GM12878 (cell line): ENCODE results near the gene HIP1. TPM values are rescaled to one million over a fixed set of nuclear protein-coding genes. Genes with fewer than 3 reads are reported as not detected.

ENCODE experiments used
- ATAC-seq: fragments of 200-7000 bp; cut with Tn5 transposase; 3 replicates; pipeline ENCODE4 v1.9.1; 2020; ENCODE audit warnings: mild to moderate bottlenecking, moderate library complexity
- BruUV-seq: library from RNA; stranded (reverse); fragments of 400-500 nt; replicated peaks from 2 replicates; lab custom pipeline; 2021; lab: Mats Ljungman, UMichigan
- CTCF ChIA-PET: fragments of 300-600 bp; sonication (Branson Sonifier 250); formaldehyde crosslinking; extraction: SDS; loops from one replicate; lab custom pipeline; 2021; ENCODE audit warnings: inconsistent platforms; lab: Yijun Ruan, JAX
- POLR2A ChIA-PET: fragments of 350-600 bp; formaldehyde crosslinking; extraction: SDS; loops from one replicate; lab custom pipeline; 2021; ENCODE audit warnings: inconsistent platforms; lab: Charles Lee
- RAD21 ChIA-PET: fragments of 300-600 bp; sonication (Branson Sonifier 250); formaldehyde crosslinking; loops from one replicate; lab custom pipeline; 2023; ENCODE audit warnings: antibody characterized with exemption; ENCODE audit not compliant: unreplicated experiment; lab: Charles Lee
- SMC1A ChIA-PET: fragments of 300-600 bp; sonication (Branson Sonifier 250); formaldehyde crosslinking; loops from one replicate; lab custom pipeline; 2023; ENCODE audit not compliant: unreplicated experiment, uncharacterized antibody; lab: Charles Lee
- DNase-seq: peaks from one replicate; pipeline ENCODE4 v3.0.0-alpha.2; 2011; ENCODE audit warnings: low read depth, low spot score
- FAIRE-seq: peaks from 3 replicates; lab custom pipeline; 2011; peaks lifted over from hg19 to GRCh38; lab: Jason Lieb, UNC
- H2AFZ ChIP-seq: 2 replicates; pipeline ENCODE4 v1.6.0; 2011; ENCODE audit warnings: low read depth, low read length, control low read depth; ENCODE audit not compliant: control insufficient read depth
- H3K27ac ChIP-seq: 2 replicates; pipeline ENCODE4 v1.5.1; 2011; ENCODE audit warnings: control low read depth; ENCODE audit not compliant: control insufficient read depth, insufficient read depth
- H3K27me3 ChIP-seq, 2 experiments: replicated peaks in 1 of 2; 2 replicates each; pipeline versions ENCODE4 v1.6.0 to v1.6.1; 2011; ENCODE audit warnings: low read length in 1 of 2; ENCODE audit not compliant: control insufficient read depth in 2 of 2, insufficient read depth in 2 of 2
- H3K36me3 ChIP-seq, 2 experiments: 2 replicates each; pipeline ENCODE4 v1.5.1; 2011; ENCODE audit warnings: low read length in 1 of 2; ENCODE audit not compliant: control insufficient read depth in 2 of 2, insufficient read depth in 2 of 2
- H3K4me1 ChIP-seq: 2 replicates; pipeline ENCODE4 v1.6.1; 2011; ENCODE audit warnings: mild to moderate bottlenecking, low read length, moderate library complexity, mixed read lengths; ENCODE audit not compliant: control insufficient read depth, insufficient read depth
- H3K4me2 ChIP-seq: 2 replicates; pipeline ENCODE4 v1.6.0; 2011; ENCODE audit warnings: control low read depth; ENCODE audit not compliant: control insufficient read depth, insufficient read depth
- H3K4me3 ChIP-seq: fragments of 200-600 bp; sonication (generic); 2 replicates; pipeline ENCODE4 v1.5.1; 2016
- H3K79me2 ChIP-seq: 2 replicates; pipeline ENCODE4 v1.6.0; 2011; ENCODE audit warnings: low read length; ENCODE audit not compliant: control insufficient read depth, insufficient read depth
- H3K9ac ChIP-seq: 2 replicates; pipeline ENCODE4 v1.8.0; 2011; ENCODE audit warnings: low read length, control low read depth, mixed read lengths; ENCODE audit not compliant: control insufficient read depth, insufficient read depth
- H3K9me3 ChIP-seq: replicated peaks from 3 replicates; pipeline ENCODE4 v1.5.1; 2011; ENCODE audit warnings: mild to moderate bottlenecking, low read length; ENCODE audit not compliant: control insufficient read depth, insufficient read depth
- H4K20me1 ChIP-seq: 2 replicates; pipeline ENCODE4 v1.6.0; 2011; ENCODE audit not compliant: control insufficient read depth, insufficient read depth
- CHD2 ChIP-seq: IDR thresholded peaks from 2 replicates; pipeline ENCODE4 v1.6.1; 2011; ENCODE audit warnings: low read depth, low read length, improper control_type of control experiment, borderline replicate concordance
- ETV6 ChIP-seq, 2 experiments: fragments of 450-650 bp in 1 of 2; IDR thresholded peaks in 1 of 2; conservative IDR thresholded peaks in 1 of 2; 2 replicates each; pipeline ENCODE4 v1.6.1; 2014; ENCODE audit warnings: antibody characterized with exemption in 1 of 2, borderline replicate concordance in 1 of 2, low read depth in 1 of 2, mild to moderate bottlenecking in 1 of 2, moderate library complexity in 1 of 2
- IKZF1 ChIP-seq: fragments of 450-650 bp; conservative IDR thresholded peaks from 2 replicates; pipeline ENCODE4 v1.6.1; 2017; ENCODE audit warnings: antibody characterized with exemption, mild to moderate bottlenecking
- MTA3 ChIP-seq: IDR thresholded peaks from 2 replicates; pipeline ENCODE4 v1.6.1; 2012; ENCODE audit warnings: low read length, inconsistent platforms, borderline replicate concordance
- MYB ChIP-seq: fragments of 150-350 bp; IDR thresholded peaks from 2 replicates; pipeline ENCODE4 v1.6.1; 2014; ENCODE audit warnings: mild to moderate bottlenecking, low read depth, low read length, borderline replicate concordance
- RAD21 ChIP-seq: IDR thresholded peaks from 2 replicates; pipeline ENCODE4 v1.6.1; 2011; ENCODE audit warnings: mild to moderate bottlenecking, low read depth, low read length, moderate library complexity; ENCODE audit not compliant: insufficient read depth
- ZSCAN29 ChIP-seq: fragments of 450-650 bp; IDR thresholded peaks from 2 replicates; pipeline ENCODE4 v1.6.1; 2017; ENCODE audit warnings: mild to moderate bottlenecking, moderate library complexity
- WGBS: methylation state at CpG from one replicate; pipeline ENCODE4 v1.1.6; 2016; ENCODE audit warnings: low lambda C conversion rate; ENCODE audit not compliant: insufficient replicate concordance, insufficient coverage; ENCODE audit errors: missing lambda C conversion rate; 5-methylcytosine and 5-hydroxymethylcytosine counted together
- in situ Hi-C: fragments of 300-500 bp; cut with MboI; formaldehyde crosslinking; loops from 9 replicates; pipeline ENCODE4 v1.14.3; 2018; ENCODE audit warnings: mixed read lengths
- intact Hi-C: fragments of 100-400 bp; cut with micrococcal nuclease; formaldehyde crosslinking; loops from one replicate; pipeline ENCODE4 v1.14.2; 2022; ENCODE audit not compliant: unreplicated experiment
- polyA plus RNA-seq, 11 experiments: library from polyadenylated mRNA; depleted of rRNA in 4 of 11; unstranded in 6 of 11; stranded (reverse) in 5 of 11; fragments of >200 nt; fragmentation: Nextera tagmentation in 4 of 11; fragmentation: Illumina TruSeq in 1 of 11; extraction: Ambion mirVana in 4 of 11; extraction: Trizol in 1 of 11; gene quantifications; 1 replicate in 1 of 11; 2 replicates in 10 of 11; pipeline versions ENCODE4 v1.2.1 to v1.2.3, GENCODE V29; 2011 to 2016; ENCODE audit warnings: inconsistent platforms in 2 of 11, missing spikeins in 2 of 11, low read depth in 1 of 11
- total RNA-seq, 4 experiments: library from RNA; depleted of rRNA in 3 of 4; stranded (reverse); fragments of >200 nt in 3 of 4; fragmentation: Illumina TruSeq in 1 of 4; extraction: Trizol in 1 of 4; gene quantifications; 2 replicates each; pipeline versions ENCODE4 v1.2.1 to v1.2.3, GENCODE V29; 2013 to 2021
- TF ChIP-seq, protein P1 (sequence below): IDR thresholded peaks from 2 replicates; pipeline ENCODE4 v1.6.1; 2012; ENCODE audit warnings: low read depth, low read length, improper control_type of control experiment
- TF ChIP-seq, protein P2 (sequence below): fragments of 450-650 bp; IDR thresholded peaks from 2 replicates; pipeline ENCODE4 v1.6.1; 2016; ENCODE audit warnings: mild to moderate bottlenecking

Gene HIP1
- total and polyA plus RNA-seq, 10 of the 15 experiments (the other 5 are each of a cell fraction or from before 2014, with no cell fraction given): 1.2 to 9.7 (median 3.2) TPM

DNA sequence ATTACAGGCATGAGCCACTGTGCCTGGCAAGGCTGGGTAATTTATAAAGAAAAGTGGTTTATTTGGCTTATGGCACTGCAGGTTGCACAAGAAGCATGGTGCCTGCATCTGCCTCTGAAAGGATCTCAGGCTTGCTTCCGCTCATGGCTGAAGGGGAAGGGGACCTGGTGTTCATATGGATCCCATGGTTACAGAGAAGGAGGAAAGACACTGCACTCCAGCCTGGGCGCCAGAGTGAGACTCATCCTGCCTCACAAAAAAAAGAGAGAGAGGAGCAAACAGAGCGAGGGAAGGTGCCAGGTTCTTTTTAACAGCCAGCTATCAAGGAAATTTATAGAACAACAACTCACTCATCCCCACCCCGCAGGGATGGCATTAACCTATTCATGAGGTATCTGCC lies 36.2 kb downstream of the HIP1 start:
- TF ChIP-seq MYB: no peak
- no peak for TF ChIP-seq RAD21
- TF ChIP-seq ETV6 (conservative IDR thresholded peaks at IDR 0.05 in 1 of 2, IDR thresholded peaks at IDR 0.05 in 1 of 2; ENCODE audit: borderline replicate concordance in 1 of 2, low read depth in 1 of 2): no peak
- TF ChIP-seq CHD2: no peak
- no peak for TF ChIP-seq IKZF1
- no peak for TF ChIP-seq ZSCAN29
- TF ChIP-seq MTA3: no peak
- TF ChIP-seq, protein P1, sequence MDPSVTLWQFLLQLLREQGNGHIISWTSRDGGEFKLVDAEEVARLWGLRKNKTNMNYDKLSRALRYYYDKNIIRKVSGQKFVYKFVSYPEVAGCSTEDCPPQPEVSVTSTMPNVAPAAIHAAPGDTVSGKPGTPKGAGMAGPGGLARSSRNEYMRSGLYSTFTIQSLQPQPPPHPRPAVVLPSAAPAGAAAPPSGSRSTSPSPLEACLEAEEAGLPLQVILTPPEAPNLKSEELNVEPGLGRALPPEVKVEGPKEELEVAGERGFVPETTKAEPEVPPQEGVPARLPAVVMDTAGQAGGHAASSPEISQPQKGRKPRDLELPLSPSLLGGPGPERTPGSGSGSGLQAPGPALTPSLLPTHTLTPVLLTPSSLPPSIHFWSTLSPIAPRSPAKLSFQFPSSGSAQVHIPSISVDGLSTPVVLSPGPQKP: no peak
- TF ChIP-seq, protein P2, sequence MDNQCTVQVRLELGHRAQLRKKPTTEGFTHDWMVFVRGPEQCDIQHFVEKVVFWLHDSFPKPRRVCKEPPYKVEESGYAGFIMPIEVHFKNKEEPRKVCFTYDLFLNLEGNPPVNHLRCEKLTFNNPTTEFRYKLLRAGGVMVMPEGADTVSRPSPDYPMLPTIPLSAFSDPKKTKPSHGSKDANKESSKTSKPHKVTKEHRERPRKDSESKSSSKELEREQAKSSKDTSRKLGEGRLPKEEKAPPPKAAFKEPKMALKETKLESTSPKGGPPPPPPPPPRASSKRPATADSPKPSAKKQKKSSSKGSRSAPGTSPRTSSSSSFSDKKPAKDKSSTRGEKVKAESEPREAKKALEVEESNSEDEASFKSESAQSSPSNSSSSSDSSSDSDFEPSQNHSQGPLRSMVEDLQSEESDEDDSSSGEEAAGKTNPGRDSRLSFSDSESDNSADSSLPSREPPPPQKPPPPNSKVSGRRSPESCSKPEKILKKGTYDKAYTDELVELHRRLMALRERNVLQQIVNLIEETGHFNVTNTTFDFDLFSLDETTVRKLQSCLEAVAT: no peak
- TF ChIP-seq, all 136 proteins: peak for 0
- no peaks in the 10 kb centered on the region for H4K20me1 ChIP-seq
- FAIRE-seq: no peak
- H3K4me2 ChIP-seq: no peak overlapping the region
- ChIA-PET CTCF (no interaction called here), POLR2A (no interaction called here), RAD21 (no interaction called here), SMC1A (interaction anchor here (0.8 kb wide), 1 partner anchor 15 kb away, joined by 3 read pairs; no protein-coding TSS in a partner anchor)
- no peaks in the 10 kb centered on the region for H3K36me3 ChIP-seq
- in situ Hi-C loops: no loop called here
- H3K4me1 ChIP-seq: no peaks in the 10 kb centered on the region
- no peak for ATAC-seq
- no peak overlapping the region for H3K4me3 ChIP-seq
- no peak for DNase-seq
- no peaks in the 10 kb centered on the region for H3K27me3 ChIP-seq
- BruUV-seq: no TSS peak
- WGBS: 83% methylated on average over 4 of the region's 4 CpGs
- intact Hi-C loops: no loop called here
- H2AFZ ChIP-seq: no peak overlapping the region
- H3K27ac ChIP-seq: no peak overlapping the region
- H3K79me2 ChIP-seq: no peaks in the 10 kb centered on the region
- H3K9me3 ChIP-seq: no peaks in the 10 kb centered on the region
- no peak overlapping the region for H3K9ac ChIP-seq
